K562 (cell line): Measurements from ENCODE around the gene CNR2. TPM values are rescaled to one million over a fixed set of nuclear protein-coding genes. Genes with fewer than 3 reads are reported as not detected.

Experiments
- BRCA1 ChIP-seq, 2 experiments: fragments of 450-650 bp in 1 of 2; sonication (generic) in 1 of 2; formaldehyde crosslinking in 1 of 2; IDR thresholded peaks; 2 replicates each; pipeline versions ENCODE4 v1.5.0 to v1.6.1; 2017 to 2020; ENCODE audit warnings: mild to moderate bottlenecking in 1 of 2, missing genetic modification reagents in 1 of 2
- CTBP1 ChIP-seq: fragments of 450-650 bp; IDR thresholded peaks from 2 replicates; pipeline ENCODE4 v1.6.1; 2016; ENCODE audit warnings: borderline replicate concordance
- ERF ChIP-seq: fragments of 450-650 bp; formaldehyde crosslinking; IDR thresholded peaks from 2 replicates; pipeline ENCODE4 v1.4.0; 2020; ENCODE audit warnings: mild to moderate bottlenecking, mixed read lengths
- FOXM1 ChIP-seq, 2 experiments: fragments of 450-650 bp in 1 of 2; sonication (generic) in 1 of 2; formaldehyde crosslinking in 1 of 2; IDR thresholded peaks; 2 replicates each; pipeline versions ENCODE4 v1.6.1 to v1.9.0; 2017 to 2022; ENCODE audit warnings: low read depth in 2 of 2, mild to moderate bottlenecking in 2 of 2, missing genetic modification reagents in 1 of 2, moderate library complexity in 1 of 2
- JUNB ChIP-seq: fragments of 450-650 bp; formaldehyde crosslinking; conservative IDR thresholded peaks from 2 replicates; pipeline ENCODE4 v1.4.0; 2020; ENCODE audit warnings: mild to moderate bottlenecking
- KDM2B ChIP-seq: fragments of 250-450 bp; sonication (Bioruptor Pico); IDR thresholded peaks from 2 replicates; pipeline ENCODE4 v1.8.0; 2021; ENCODE audit warnings: mild to moderate bottlenecking, moderate library complexity
- MXI1 ChIP-seq: IDR thresholded peaks from 2 replicates; pipeline ENCODE4 v1.6.1; 2011; ENCODE audit warnings: low read depth, mild to moderate bottlenecking, improper control_type of control experiment, low read length
- SP2 ChIP-seq: IDR thresholded peaks from 2 replicates; pipeline ENCODE4 v1.6.1; 2011; ENCODE audit warnings: mild to moderate bottlenecking, low read depth, low read length, moderate library complexity; ENCODE audit not compliant: poor library complexity, severe bottlenecking; ENCODE audit errors: extremely low read depth
- SRSF9 ChIP-seq: fragments of 200-400 bp; formaldehyde crosslinking; IDR thresholded peaks from 2 replicates; pipeline ENCODE4 v1.6.1; 2017; ENCODE audit warnings: low read depth, low read length, borderline replicate concordance
- YY1 ChIP-seq, 3 experiments: IDR thresholded peaks; 2 replicates each; pipeline ENCODE4 v1.6.1; 2011; ENCODE audit warnings: low read length in 2 of 3, mild to moderate bottlenecking in 2 of 3, moderate library complexity in 2 of 3, borderline replicate concordance in 1 of 3, control low read depth in 1 of 3, low read depth in 1 of 3; ENCODE audit not compliant: insufficient read depth in 3 of 3, insufficient replicate concordance in 2 of 3, control insufficient read depth in 1 of 3, insufficient read length in 1 of 3; ENCODE audit errors: extremely low read depth in 1 of 3
- ZBTB7A ChIP-seq: IDR thresholded peaks from 2 replicates; pipeline ENCODE4 v1.6.1; 2011; ENCODE audit warnings: low read depth, mild to moderate bottlenecking, low read length, moderate library complexity, borderline replicate concordance; ENCODE audit not compliant: control insufficient read depth
- polyA plus RNA-seq, 8 experiments: library from polyadenylated mRNA; depleted of rRNA in 4 of 8; stranded (reverse) in 5 of 8; unstranded in 3 of 8; fragments of >200 nt; fragmentation: Nextera tagmentation in 2 of 8; fragmentation: Illumina TruSeq in 1 of 8; extraction: Ambion mirVana in 2 of 8; extraction: Trizol in 1 of 8; gene quantifications; 2 replicates each; pipeline versions ENCODE4 v1.2.1 to v1.2.3, GENCODE V29; 2011 to 2014; ENCODE audit warnings: inconsistent platforms in 1 of 8, missing spikeins in 1 of 8
- total RNA-seq, 7 experiments: library from RNA; depleted of rRNA in 6 of 7; stranded (reverse); fragments of >200 nt in 6 of 7; fragmentation: Illumina TruSeq in 2 of 7; extraction: Trizol in 2 of 7; gene quantifications; 2 replicates each; pipeline versions ENCODE4 v1.2.1 to v1.2.3, GENCODE V29; 2011 to 2021; ENCODE audit warnings: low replicate concordance in 1 of 7
- TF ChIP-seq, protein P1 (sequence below): sonication (generic); formaldehyde crosslinking; IDR thresholded peaks from 2 replicates; pipeline ENCODE4 v1.8.0; 2022; ENCODE audit warnings: mild to moderate bottlenecking, missing genetic modification reagents
- TF ChIP-seq, protein P2 (sequence below): fragments of 450-650 bp; formaldehyde crosslinking; IDR thresholded peaks from 2 replicates; pipeline ENCODE4 v1.4.0; 2022; ENCODE audit warnings: missing genetic modification characterization
- TF ChIP-seq, protein P3 (sequence below): fragments of 450-650 bp; conservative IDR thresholded peaks from 2 replicates; pipeline ENCODE4 v1.6.1; 2016; ENCODE audit warnings: missing genetic modification characterization, low read depth, mild to moderate bottlenecking, control low read depth, missing compliant biosample characterization

Gene CNR2
- total and polyA plus RNA-seq, 9 of the 15 experiments (the other 6 are each of a cell fraction or from before 2014, with no cell fraction given) = not detected

DNA sequence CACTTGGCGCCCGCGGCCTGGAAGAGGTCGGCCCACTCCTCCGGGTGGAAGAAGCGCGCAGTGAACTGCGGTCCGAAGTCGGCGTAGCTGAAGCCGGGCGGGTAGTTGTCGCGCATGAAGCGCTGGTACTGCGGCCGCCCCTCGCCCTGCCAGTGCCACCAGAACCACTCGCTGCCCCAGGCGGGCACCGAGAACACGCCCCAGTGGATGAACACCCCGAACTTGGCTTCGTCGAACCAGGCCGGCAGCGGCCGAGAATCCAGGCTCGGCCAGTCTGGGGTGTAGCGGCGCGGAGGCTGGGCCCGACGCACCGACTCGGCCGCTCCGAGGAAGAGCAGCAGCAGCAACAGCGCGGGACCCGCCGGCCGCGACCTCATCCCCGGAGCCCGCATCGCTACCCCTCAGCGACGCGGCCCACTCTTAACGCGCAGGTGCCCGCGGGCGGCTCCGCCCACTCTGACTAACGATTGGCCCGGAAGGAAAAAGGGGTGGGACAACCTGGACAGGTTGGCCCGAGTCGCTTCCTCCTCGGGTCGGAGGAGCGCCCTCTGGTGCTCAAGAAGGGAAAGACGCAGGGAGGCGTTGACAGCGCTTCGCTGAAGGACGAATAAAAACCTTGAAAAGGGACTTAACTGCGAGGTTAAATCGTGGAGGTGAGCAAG is 45.1 kb downstream of the CNR2 start, which contains the start of gene FUCA1 (continued):
- TF ChIP-seq BRCA1 (IDR thresholded peaks at IDR 0.05) (no peak), BRCA1 (CRISPR knock-in tag; IDR thresholded peaks at IDR 0.05) (no peak), FOXM1 (IDR thresholded peaks at IDR 0.05; ENCODE audit: low read depth) (no peak), FOXM1 (CRISPR knock-in tag; IDR thresholded peaks at IDR 0.05; ENCODE audit: low read depth) (no peak), KDM2B (CRISPR knock-in tag) (peak; percentile 70; the same call in 1 of the 2 replicates), ERF (CRISPR knock-in tag) (0 out of 2 replicates have a peak, but pooled peaks have one; percentile 22), YY1 (IDR thresholded peaks at IDR 0.05; ENCODE audit: borderline replicate concordance in 1 of 3, control insufficient read depth in 1 of 3, extremely low read depth in 1 of 3, insufficient read depth in 3 of 3, insufficient read length in 1 of 3, insufficient replicate concordance in 2 of 3, low read depth in 1 of 3, low read length in 2 of 3) (no peak), MXI1 (no peak), CTBP1 (peak; percentile 81), SP2 (peak; percentile 32), JUNB (no peak; the same call in 1 of the 2 replicates), SRSF9 (no peak), ZBTB7A (peak; percentile 23; the same call in 1 of the 2 replicates)
- TF ChIP-seq, protein P1, sequence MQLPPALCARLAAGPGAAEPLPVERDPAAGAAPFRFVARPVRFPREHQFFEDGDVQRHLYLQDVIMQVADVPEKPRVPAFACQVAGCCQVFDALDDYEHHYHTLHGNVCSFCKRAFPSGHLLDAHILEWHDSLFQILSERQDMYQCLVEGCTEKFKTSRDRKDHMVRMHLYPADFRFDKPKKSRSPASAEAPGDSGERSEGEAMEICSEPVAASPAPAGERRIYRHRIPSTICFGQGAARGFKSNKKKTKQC (CRISPR knock-in tag) = peak; percentile 75; the same call in 1 of the 2 replicates
- TF ChIP-seq, protein P2, sequence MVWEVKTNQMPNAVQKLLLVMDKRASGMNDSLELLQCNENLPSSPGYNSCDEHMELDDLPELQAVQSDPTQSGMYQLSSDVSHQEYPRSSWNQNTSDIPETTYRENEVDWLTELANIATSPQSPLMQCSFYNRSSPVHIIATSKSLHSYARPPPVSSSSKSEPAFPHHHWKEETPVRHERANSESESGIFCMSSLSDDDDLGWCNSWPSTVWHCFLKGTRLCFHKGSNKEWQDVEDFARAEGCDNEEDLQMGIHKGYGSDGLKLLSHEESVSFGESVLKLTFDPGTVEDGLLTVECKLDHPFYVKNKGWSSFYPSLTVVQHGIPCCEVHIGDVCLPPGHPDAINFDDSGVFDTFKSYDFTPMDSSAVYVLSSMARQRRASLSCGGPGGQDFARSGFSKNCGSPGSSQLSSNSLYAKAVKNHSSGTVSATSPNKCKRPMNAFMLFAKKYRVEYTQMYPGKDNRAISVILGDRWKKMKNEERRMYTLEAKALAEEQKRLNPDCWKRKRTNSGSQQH (CRISPR knock-in tag) = no peak
- TF ChIP-seq, protein P3, sequence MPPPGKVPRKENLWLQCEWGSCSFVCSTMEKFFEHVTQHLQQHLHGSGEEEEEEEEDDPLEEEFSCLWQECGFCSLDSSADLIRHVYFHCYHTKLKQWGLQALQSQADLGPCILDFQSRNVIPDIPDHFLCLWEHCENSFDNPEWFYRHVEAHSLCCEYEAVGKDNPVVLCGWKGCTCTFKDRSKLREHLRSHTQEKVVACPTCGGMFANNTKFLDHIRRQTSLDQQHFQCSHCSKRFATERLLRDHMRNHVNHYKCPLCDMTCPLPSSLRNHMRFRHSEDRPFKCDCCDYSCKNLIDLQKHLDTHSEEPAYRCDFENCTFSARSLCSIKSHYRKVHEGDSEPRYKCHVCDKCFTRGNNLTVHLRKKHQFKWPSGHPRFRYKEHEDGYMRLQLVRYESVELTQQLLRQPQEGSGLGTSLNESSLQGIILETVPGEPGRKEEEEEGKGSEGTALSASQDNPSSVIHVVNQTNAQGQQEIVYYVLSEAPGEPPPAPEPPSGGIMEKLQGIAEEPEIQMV (tag) = no peak
